Activated CD4-positive, alpha-beta T cell treated with anti-CD3 and anti-CD28 coated beads, Interleukin-2, amount 50 U/mL, for 48 hours (primary cell): ENCODE results near the gene LCN10.

Source experiments
- DNase-seq, 2 experiments: peaks; one replicate each; pipeline ENCODE4 v3.0.0-alpha.2; 2020

The LCN10 gene

GRCh38 chr9:136735812-136736480 lies 6.8 kb downstream of the LCN10 start:
- no peak for DNase-seq

GRCh38 chr9:136734837-136735496 lies 7.8 kb downstream of the LCN10 start:
- DNase-seq: peak in 1 of 2 experiments; percentile 37

- no peak for DNase-seq
Observed at GRCh38 chr9:136733611-136734010, 9.1 kb downstream of the LCN10 start.

GRCh38 chr9:136732444-136733178 lies 10.1 kb downstream of the LCN10 start:
- no peak for DNase-seq

- DNase-seq: no peak
Observed at GRCh38 chr9:136729926-136730325, 12.8 kb downstream of the LCN10 start.

GRCh38 chr9:136729144-136729543 lies 13.6 kb downstream of the LCN10 start:
- DNase-seq: peak in 1 of 2 experiments; percentile 25

GRCh38 chr9:136728548-136729123 lies 14.1 kb downstream of the LCN10 start:
- DNase-seq: peak in 1 of 2 experiments; percentile 37

GRCh38 chr9:136728080-136728547 lies 14.6 kb downstream of the LCN10 start:
- peak; percentile 93 for DNase-seq

GRCh38 chr9:136726631-136727191 lies 16.0 kb downstream of the LCN10 start:
- peak; percentile 35 to 52 for DNase-seq

- no peak for DNase-seq
Observed at GRCh38 chr9:136726118-136726517, 16.6 kb downstream of the LCN10 start.

GRCh38 chr9:136725612-136726011 lies 17.1 kb downstream of the LCN10 start:
- DNase-seq: no peak

GRCh38 chr9:136724772-136725171 lies 18.0 kb downstream of the LCN10 start:
- no peak for DNase-seq

- no peak for DNase-seq
Observed at GRCh38 chr9:136723989-136724388, 18.8 kb downstream of the LCN10 start.

- DNase-seq: no peak
Observed at GRCh38 chr9:136723362-136723976, 19.3 kb downstream of the LCN10 start.

GRCh38 chr9:136722969-136723356 lies 19.8 kb downstream of the LCN10 start:
- peak; percentile 22 to 33 for DNase-seq

GRCh38 chr9:136722093-136722968 lies 20.4 kb downstream of the LCN10 start:
- DNase-seq: no peak

GRCh38 chr9:136721339-136722092 lies 21.2 kb downstream of the LCN10 start:
- peak; percentile 25 to 38 for DNase-seq

- DNase-seq: no peak
Observed at GRCh38 chr9:136720898-136721338, 21.8 kb downstream of the LCN10 start.

- no peak for DNase-seq
Observed at GRCh38 chr9:136720251-136720897, 22.4 kb downstream of the LCN10 start.
